Measurements from ENCODE around the gene RBBP8.

- TF ChIP-seq EP300 (IDR thresholded peaks at IDR 0.05) (no peak), POLR2AphosphoS5 (IDR thresholded peaks at IDR 0.05) (no peak), CTCF (IDR thresholded peaks at IDR 0.05) (no peak)
Observed at GRCh38 chr18:22985250-22985649, 52.1 kb downstream of the RBBP8 start.

Measured in esophagus muscularis mucosa (tissue), 4 donors.